ENCODE results near the gene NHERF1.

NHERF1 gene

GRCh38 chr17:74816905-74817620 lies 68.6 kb downstream of the NHERF1 start:
- Histone ChIP-seq H3K36me3 (ENCODE audit: low read depth) (no peaks in the 10 kb centered on the region), H3K27ac (ENCODE audit: poor library complexity, severe bottlenecking) (no peak overlapping the region), H3K9me3 (ENCODE audit: severe bottlenecking) (no peaks in the 10 kb centered on the region), H3K4me3 (ENCODE audit: severe bottlenecking) (no peak overlapping the region), H3K4me1 (ENCODE audit: insufficient read depth, poor library complexity, severe bottlenecking) (no peaks in the 10 kb centered on the region), H3K27me3 (ENCODE audit: insufficient read depth, poor library complexity, severe bottlenecking) (no peaks in the 10 kb centered on the region)
- TF ChIP-seq CTCF (IDR thresholded peaks at IDR 0.05; ENCODE audit: poor library complexity, severe bottlenecking), result no peak
- DNase-seq (ENCODE audit: low spot score) (no peak), ATAC-seq (ENCODE audit: low read depth) (no peak)

GRCh38 chr17:74818291-74818938 lies 70.0 kb downstream of the NHERF1 start:
- Histone ChIP-seq H3K36me3 (ENCODE audit: low read depth) (no peaks in the 10 kb centered on the region), H3K9me3 (ENCODE audit: severe bottlenecking) (no peaks in the 10 kb centered on the region), H3K27me3 (ENCODE audit: insufficient read depth, poor library complexity, severe bottlenecking) (no peaks in the 10 kb centered on the region), H3K27ac (ENCODE audit: poor library complexity, severe bottlenecking) (no peak overlapping the region), H3K4me1 (ENCODE audit: insufficient read depth, poor library complexity, severe bottlenecking) (no peaks in the 10 kb centered on the region), H3K4me3 (ENCODE audit: severe bottlenecking) (no peak overlapping the region)
- ATAC-seq (ENCODE audit: low read depth), result no peak
- no peak for TF ChIP-seq CTCF (IDR thresholded peaks at IDR 0.05; ENCODE audit: poor library complexity, severe bottlenecking)
- DNase-seq (ENCODE audit: low spot score), result no peak
